ENCODE measurements around the gene CYB561D2. TPM values are rescaled to one million over a fixed set of nuclear protein-coding genes. Genes with fewer than 3 reads are reported as not detected.

The CYB561D2 gene
- total RNA-seq, 4 donors from 2014 or later, result 5.4 to 12.4 (median 8.1) TPM

GRCh38 chr3:50378757-50379156 is 28.1 kb downstream of the CYB561D2 start:
- H3K4me1 ChIP-seq, result no peaks in the 10 kb centered on the region
- TF ChIP-seq POLR2AphosphoS5 (IDR thresholded peaks at IDR 0.05) (no peak), POLR2A (IDR thresholded peaks at IDR 0.05; ENCODE audit: low read depth) (no peak), EP300 (IDR thresholded peaks at IDR 0.05) (no peak), CTCF (IDR thresholded peaks at IDR 0.05) (no peak)
- intact Hi-C loops (cut with DNase I), result no loop called here
- DNase-seq (ENCODE audit: extremely low spot score), result no peak
- H3K9me3 ChIP-seq, result no peaks in the 10 kb centered on the region
- H3K27me3 ChIP-seq, result no peaks in the 10 kb centered on the region
- H3K36me3 ChIP-seq, result no peaks in the 10 kb centered on the region
- no peak overlapping the region for H3K4me3 ChIP-seq
- no peak overlapping the region for H3K27ac ChIP-seq (replicated peaks in 1 of 4)
- WGBS, result 88% methylated on average over 11 of the region's 17 CpGs

DNA sequence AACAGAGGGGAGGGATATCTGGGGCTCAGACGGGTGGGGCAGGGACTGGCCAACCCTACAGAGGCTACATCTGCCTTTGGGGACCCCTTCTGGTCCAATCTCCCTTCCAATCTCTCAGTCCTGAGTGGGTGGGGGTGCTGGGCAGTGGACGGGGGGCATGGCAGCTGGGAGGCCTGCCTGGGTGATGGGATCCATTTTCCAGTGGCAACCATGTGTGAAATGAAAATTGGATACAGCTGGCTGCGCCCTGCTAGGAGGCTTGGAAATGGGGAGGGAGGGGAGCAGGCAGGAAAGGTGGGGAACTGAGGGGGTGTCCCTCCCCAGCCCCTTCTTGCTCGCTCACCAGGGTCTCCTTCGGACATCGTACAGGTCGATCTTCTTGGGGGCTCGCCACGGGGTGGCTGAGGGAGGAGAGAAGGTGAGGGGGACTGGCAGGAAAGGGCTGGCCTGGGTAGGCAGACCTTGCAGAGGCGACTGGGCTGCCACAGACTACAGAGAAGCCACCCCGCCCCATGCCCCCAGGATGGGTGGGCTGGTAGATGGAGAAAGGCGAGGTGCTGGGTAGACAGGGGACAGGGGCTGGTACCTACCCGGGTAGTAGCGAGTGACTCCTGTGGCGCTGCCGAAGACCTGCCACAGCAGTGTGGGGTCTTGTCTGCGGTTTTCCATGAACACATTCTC is 29.9 kb downstream of the CYB561D2 start:
- Histone ChIP-seq H3K4me3 (no peak overlapping the region), H3K4me1 (no peaks in the 10 kb centered on the region), H3K27me3 (no peaks in the 10 kb centered on the region), H3K36me3 (no peaks in the 10 kb centered on the region), H3K27ac (replicated peaks in 1 of 4) (no peak overlapping the region), H3K9me3 (no peaks in the 10 kb centered on the region)
- intact Hi-C loops (cut with DNase I), result no loop called here
- DNase-seq (ENCODE audit: extremely low spot score), result no peak
- 81% methylated on average over 17 of the region's 17 CpGs for WGBS
- no peak for TF ChIP-seq EP300 (IDR thresholded peaks at IDR 0.05)

GRCh38 chr3:50381383-50381782 is 30.7 kb downstream of the CYB561D2 start:
- H3K27ac ChIP-seq (replicated peaks in 1 of 4), result no peak overlapping the region
- no peaks in the 10 kb centered on the region for H3K36me3 ChIP-seq
- H3K4me1 ChIP-seq, result no peaks in the 10 kb centered on the region
- TF ChIP-seq POLR2AphosphoS5 (IDR thresholded peaks at IDR 0.05) (no peak), POLR2A (IDR thresholded peaks at IDR 0.05; ENCODE audit: low read depth) (no peak), EP300 (IDR thresholded peaks at IDR 0.05) (no peak), CTCF (IDR thresholded peaks at IDR 0.05) (no peak)
- H3K9me3 ChIP-seq, result no peaks in the 10 kb centered on the region
- H3K27me3 ChIP-seq, result no peaks in the 10 kb centered on the region
- WGBS, result 87% methylated on average over 4 of the region's 4 CpGs
- no peak for DNase-seq (ENCODE audit: extremely low spot score)
- H3K4me3 ChIP-seq, result no peak overlapping the region
- intact Hi-C loops (cut with DNase I), result no loop called here

DNA sequence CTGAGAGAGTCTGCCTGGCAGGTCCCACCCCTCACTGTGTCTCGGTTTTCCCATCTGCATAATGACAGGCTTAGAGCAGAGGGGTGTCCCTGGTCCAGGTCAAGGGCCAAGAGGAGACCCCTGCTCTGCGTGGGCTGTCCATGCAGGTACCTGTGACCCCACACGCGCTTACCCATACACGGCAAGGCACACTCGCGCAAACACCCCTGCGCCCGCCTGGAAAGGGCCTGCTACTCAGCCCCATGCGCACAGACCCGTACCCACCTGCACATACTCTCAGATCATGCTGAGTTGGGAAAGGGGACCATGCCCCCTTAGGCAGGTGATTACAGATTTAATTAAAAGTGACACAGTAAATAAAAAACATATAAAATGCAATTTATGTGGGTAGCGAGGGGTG is 32.1 kb downstream of the CYB561D2 start:
- DNase-seq (ENCODE audit: extremely low spot score), result no peak
- H3K4me1 ChIP-seq, result no peaks in the 10 kb centered on the region
- TF ChIP-seq POLR2A (IDR thresholded peaks at IDR 0.05; ENCODE audit: low read depth) (no peak), POLR2AphosphoS5 (IDR thresholded peaks at IDR 0.05) (no peak), CTCF (IDR thresholded peaks at IDR 0.05) (no peak), EP300 (IDR thresholded peaks at IDR 0.05) (no peak)
- no peaks in the 10 kb centered on the region for H3K36me3 ChIP-seq
- intact Hi-C loops (cut with DNase I), result no loop called here
- no peak overlapping the region for H3K27ac ChIP-seq (replicated peaks in 1 of 4)
- no peaks in the 10 kb centered on the region for H3K27me3 ChIP-seq
- 83% methylated on average over 12 of the region's 12 CpGs for WGBS
- no peak overlapping the region for H3K4me3 ChIP-seq
- no peaks in the 10 kb centered on the region for H3K9me3 ChIP-seq

- intact Hi-C loops (cut with DNase I), result no loop called here
- H3K36me3 ChIP-seq, result no peaks in the 10 kb centered on the region
- no peak overlapping the region for H3K27ac ChIP-seq (replicated peaks in 1 of 4)
- no peak for TF ChIP-seq POLR2A (IDR thresholded peaks at IDR 0.05; ENCODE audit: low read depth)
- TF ChIP-seq POLR2AphosphoS5 (IDR thresholded peaks at IDR 0.05), result no peak
- no peak for TF ChIP-seq CTCF (IDR thresholded peaks at IDR 0.05)
- no peak for TF ChIP-seq EP300 (IDR thresholded peaks at IDR 0.05)
- H3K9me3 ChIP-seq, result no peaks in the 10 kb centered on the region
- 87% methylated on average over 6 of the region's 6 CpGs for WGBS
- no peaks in the 10 kb centered on the region for H3K4me1 ChIP-seq
- DNase-seq (ENCODE audit: extremely low spot score), result no peak
- H3K27me3 ChIP-seq, result no peaks in the 10 kb centered on the region
- no peak overlapping the region for H3K4me3 ChIP-seq
Observed at GRCh38 chr3:50383750-50384149, 33.1 kb downstream of the CYB561D2 start.

All from esophagus muscularis mucosa (tissue), 4 donors.